Measurements from ENCODE around the gene PON2.
"Not testable (repeated sequence)": the region's sequence is repeated elsewhere in the genome, so short reads cannot be mapped to it uniquely, and the experiment has no call there.

PON2 gene

GRCh38 chr7:95398155-95398940, 36.5 kb downstream of the PON2 start:
- FAIRE-seq, result no peak

- FAIRE-seq, result no peak
These were observed 37.4 kb downstream of the PON2 start for GRCh38 chr7:95397381-95397780.

GRCh38 chr7:95396136-95397032, 38.4 kb downstream of the PON2 start, which contains the start of gene PON3:
PON3 (minus strand) TSS chr7:95396375; CDS start chr7:95396350, 25 bp downstream.
- FAIRE-seq, result no peak

- no peak for FAIRE-seq
These were observed 39.1 kb downstream of the PON2 start for GRCh38 chr7:95395755-95396135.

- FAIRE-seq, result no peak
These were observed 40.5 kb downstream of the PON2 start for GRCh38 chr7:95394370-95394769.

GRCh38 chr7:95391761-95392160, 43.1 kb downstream of the PON2 start:
- no peak for FAIRE-seq

- FAIRE-seq, result no peak
These were observed 45.3 kb downstream of the PON2 start for GRCh38 chr7:95389516-95389915.

- FAIRE-seq, result not testable (repeated sequence)
These were observed 55.4 kb downstream of the PON2 start for GRCh38 chr7:95379457-95379856.

- no peak for FAIRE-seq
These were observed 58.0 kb downstream of the PON2 start for GRCh38 chr7:95376632-95377400.

GRCh38 chr7:95375591-95376257, 59.1 kb downstream of the PON2 start:
- no peak for FAIRE-seq

GRCh38 chr7:95373323-95373722, 61.5 kb downstream of the PON2 start:
- no peak for FAIRE-seq

- no peak for FAIRE-seq
These were observed 66.6 kb downstream of the PON2 start for GRCh38 chr7:95368235-95368634.

- FAIRE-seq, result no peak
These were observed 67.2 kb downstream of the PON2 start for GRCh38 chr7:95367606-95368005.

- FAIRE-seq, result no peak
These were observed 69.7 kb downstream of the PON2 start for GRCh38 chr7:95365151-95365550.

- FAIRE-seq, result no peak
These were observed 77.2 kb downstream of the PON2 start for GRCh38 chr7:95357623-95358022.

Measured in TTC549 (cell line).